Adrenal gland (tissue), 12 donors: ENCODE results near the gene CAMK2N2. TPM values are rescaled to one million over a fixed set of nuclear protein-coding genes. Genes with fewer than 3 reads are reported as not detected.

Source experiments
- DNase-seq, 7 donors: peaks; one replicate each; pipeline ENCODE4 v3.0.0-alpha.2; 2019 to 2020
- H3K27ac ChIP-seq, 5 donors: fragments of 200-600 bp; sonication (generic) in 4 of 5; 1 replicate in 3 of 5; 2 replicates in 2 of 5; pipeline versions ENCODE4 v1.5.1 to v1.8.0; 2016 to 2020; ENCODE audit warnings: mild to moderate bottlenecking in 1 of 5
- H3K27me3 ChIP-seq: fragments of 200-600 bp; 2 replicates; pipeline ENCODE4 v1.8.0; 2021
- H3K36me3 ChIP-seq, 2 donors: fragments of 200-600 bp; replicated peaks in 1 of 2; 1 replicate in 1 of 2; 2 replicates in 1 of 2; pipeline versions ENCODE4 v1.5.1 to v1.8.0; 2018 to 2022
- H3K4me1 ChIP-seq, 2 donors: fragments of 200-600 bp; replicated peaks in 1 of 2; 1 replicate in 1 of 2; 2 replicates in 1 of 2; pipeline versions ENCODE4 v1.5.1 to v1.8.0; 2018 to 2021
- H3K4me3 ChIP-seq, 4 donors: fragments of 200-600 bp; sonication (generic) in 3 of 4; one replicate each; pipeline ENCODE4 v1.5.1; 2016 to 2018
- H3K9me3 ChIP-seq, 3 donors: fragments of 200-600 bp; sonication (generic) in 1 of 3; replicated peaks in 1 of 3; 1 replicate in 2 of 3; 2 replicates in 1 of 3; pipeline versions ENCODE4 v1.5.1 to v1.8.0; 2016 to 2021
- POLR2A ChIP-seq, 2 donors: fragments of 450-650 bp; IDR thresholded peaks; one replicate each; pipeline ENCODE4 v1.6.1; 2017; ENCODE audit warnings: antibody characterized with exemption in 2 of 2, mild to moderate bottlenecking in 2 of 2, moderate library complexity in 1 of 2
- WGBS, 4 donors: extraction: QIAGEN DNeasy Blood & Tissue Kit in 2 of 4; methylation state at CpG; one replicate each; pipeline versions ENCODE4 v1.1.5 to v1.1.7; 2013 to 2017; 5-methylcytosine and 5-hydroxymethylcytosine counted together
- intact Hi-C, 2 donors: fragments of 100-400 bp; cut with DNase I; formaldehyde crosslinking; loops; one replicate each; pipeline versions ENCODE4 v1.14.1 to v1.15.0; 2022 to 2023
- microRNA counts, 2 donors: library from miRNA; unstranded; fragments of <30 nt; microRNA quantifications; one replicate each; lab custom pipeline; 2016
- microRNA-seq, 3 donors: library from miRNA; unstranded; fragments of <30 nt; microRNA quantifications; one replicate each; pipeline ENCODE4, GENCODE V29; 2017 to 2020
- polyA plus RNA-seq, 3 donors: library from polyadenylated mRNA; stranded (reverse); fragments of 200-250 nt in 2 of 3; fragments of 350-450 nt in 1 of 3; fragmentation: Illumina TruSeq in 1 of 3; extraction: RNeasy Lipid Tissue Mini Kit (QIAGEN cat#74804) in 1 of 3; gene quantifications; one replicate each; pipeline ENCODE4 v1.2.3, GENCODE V29; 2013 to 2014
- small RNA-seq, 2 donors: library from RNA; depleted of rRNA; stranded (forward); fragments of <200 nt; gene quantifications; one replicate each; pipeline ENCODE3, GENCODE V24; 2016
- total RNA-seq, 9 donors: library from RNA; depleted of rRNA in 4 of 9; stranded (reverse); fragments of >200 nt in 4 of 9; fragments of 120-200 nt in 1 of 9; fragmentation: NEBNext Ultra II Directional in 1 of 9; extraction: Animal tissue kit (Norgen Biotek cat#: 25700) in 1 of 9; gene quantifications; one replicate each; pipeline versions ENCODE4 v1.1.0 to v1.2.4, GENCODE V29; 2013 to 2023
- TF ChIP-seq, protein P1 (sequence below), 6 experiments: fragments of 450-650 bp in 4 of 6; fragments of 200-600 bp in 2 of 6; sonication (generic) in 1 of 6; IDR thresholded peaks; 1 replicate in 5 of 6; 2 replicates in 1 of 6; pipeline versions ENCODE4 v1.5.1 to v1.8.0; 2016 to 2021; ENCODE audit warnings: antibody characterized with exemption in 6 of 6, mild to moderate bottlenecking in 2 of 6, moderate library complexity in 1 of 6
- donor health status: healthy with polysubstance abuse.
- donor health status: Bipolar disorder and iron deficiency.
- donor health status: DM: yes; HTN: yes; CAD: no.
- donor health status: DM: no; HTN: no; CAD: no.
- donor health status: DM: no; HTN: no; CAD: no.
- donor health status: DM: yes; HTN: yes; CAD: no.

CAMK2N2 gene
- total and polyA plus RNA-seq, 12 donors: 0.47 to 39.3 (median 7.2) TPM; not detected in 2

GRCh38 chr3:184218814-184219213 lies 42.5 kb downstream of the CAMK2N2 start:
- 67 to 84% (median 77%) methylated on average over 4 of the region's 4 CpGs for WGBS, 4 donors
- Histone ChIP-seq H3K4me1 (no peaks in the 10 kb centered on the region), H3K27me3 (no peaks in the 10 kb centered on the region), H3K4me3 (no peak overlapping the region), H3K9me3 (no peaks in the 10 kb centered on the region), H3K36me3 (no peaks in the 10 kb centered on the region), H3K27ac (no peak overlapping the region)
- intact Hi-C loops: no loop called here
- DNase-seq: no peak
- TF ChIP-seq, protein P1, sequence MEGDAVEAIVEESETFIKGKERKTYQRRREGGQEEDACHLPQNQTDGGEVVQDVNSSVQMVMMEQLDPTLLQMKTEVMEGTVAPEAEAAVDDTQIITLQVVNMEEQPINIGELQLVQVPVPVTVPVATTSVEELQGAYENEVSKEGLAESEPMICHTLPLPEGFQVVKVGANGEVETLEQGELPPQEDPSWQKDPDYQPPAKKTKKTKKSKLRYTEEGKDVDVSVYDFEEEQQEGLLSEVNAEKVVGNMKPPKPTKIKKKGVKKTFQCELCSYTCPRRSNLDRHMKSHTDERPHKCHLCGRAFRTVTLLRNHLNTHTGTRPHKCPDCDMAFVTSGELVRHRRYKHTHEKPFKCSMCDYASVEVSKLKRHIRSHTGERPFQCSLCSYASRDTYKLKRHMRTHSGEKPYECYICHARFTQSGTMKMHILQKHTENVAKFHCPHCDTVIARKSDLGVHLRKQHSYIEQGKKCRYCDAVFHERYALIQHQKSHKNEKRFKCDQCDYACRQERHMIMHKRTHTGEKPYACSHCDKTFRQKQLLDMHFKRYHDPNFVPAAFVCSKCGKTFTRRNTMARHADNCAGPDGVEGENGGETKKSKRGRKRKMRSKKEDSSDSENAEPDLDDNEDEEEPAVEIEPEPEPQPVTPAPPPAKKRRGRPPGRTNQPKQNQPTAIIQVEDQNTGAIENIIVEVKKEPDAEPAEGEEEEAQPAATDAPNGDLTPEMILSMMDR (IDR thresholded peaks at IDR 0.05): no peak
- no peak for TF ChIP-seq POLR2A (IDR thresholded peaks at IDR 0.05)

DNA sequence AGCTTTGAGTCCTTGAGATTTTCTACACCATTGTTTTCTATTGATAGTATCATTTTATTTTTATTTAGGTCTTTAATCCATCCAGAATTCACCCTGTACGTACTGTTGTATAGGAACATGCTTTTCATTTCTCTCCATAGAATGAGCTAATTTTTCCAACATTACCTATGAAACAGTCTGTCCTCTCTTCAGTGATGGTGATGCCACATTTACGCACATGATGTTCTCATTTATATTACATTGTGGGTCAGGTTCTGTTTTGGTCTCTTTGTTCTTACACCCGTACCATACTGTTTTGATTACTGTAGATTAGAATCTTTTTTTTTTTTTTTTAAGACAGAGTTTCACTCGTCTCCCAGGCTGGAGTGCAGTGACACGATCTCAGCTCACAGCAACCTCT lies 49.6 kb downstream of the CAMK2N2 start:
- Histone ChIP-seq H3K27me3 (no peaks in the 10 kb centered on the region), H3K27ac (peak overlapping the region in 1 of 5 donors; percentile 74), H3K4me1 (peaks cover 9 to 28% of the 10 kb centered on the region in 2 donors), H3K9me3 (no peaks in the 10 kb centered on the region), H3K4me3 (no peak overlapping the region), H3K36me3 (no peaks in the 10 kb centered on the region)
- intact Hi-C loops: no loop called here
- DNase-seq: no peak
- 57 to 70% (median 64%) methylated on average over 5 of the region's 5 CpGs for WGBS, 4 donors
- TF ChIP-seq POLR2A (IDR thresholded peaks at IDR 0.05): no peak
- TF ChIP-seq, protein P1 (IDR thresholded peaks at IDR 0.05): no peak

DNA sequence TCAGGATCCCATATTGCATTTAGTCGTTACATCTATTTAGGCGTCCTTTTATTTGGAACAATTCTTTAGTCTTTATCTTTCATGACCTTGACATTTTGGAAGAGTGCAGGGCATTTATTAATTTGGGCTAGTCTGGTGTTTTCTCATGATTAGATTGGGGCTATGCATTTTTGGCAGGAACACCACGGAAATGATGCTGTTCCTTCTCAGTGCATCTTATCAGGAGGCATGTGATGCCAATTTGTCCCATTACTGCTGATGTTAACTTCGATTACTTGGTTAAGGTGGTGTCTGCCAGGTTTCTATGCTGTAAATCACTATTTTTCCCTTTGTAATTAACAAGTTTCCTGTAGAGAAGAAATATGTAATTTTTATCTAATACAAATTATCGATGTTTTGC lies 50.1 kb downstream of the CAMK2N2 start:
- TF ChIP-seq, protein P1 (IDR thresholded peaks at IDR 0.05): no peak
- TF ChIP-seq POLR2A (IDR thresholded peaks at IDR 0.05): no peak

More for the DNA sequence above, 50.1 kb downstream of the CAMK2N2 start:
- H3K36me3 ChIP-seq: no peaks in the 10 kb centered on the region
- peaks cover 9 to 28% of the 10 kb centered on the region in 2 donors for H3K4me1 ChIP-seq
- peak overlapping the region in 1 of 5 donors; percentile 74 for H3K27ac ChIP-seq
- H3K4me3 ChIP-seq: no peak overlapping the region
- WGBS, 4 donors: 34 to 48% (median 37%) methylated on average over 5 of the region's 5 CpGs
- no peak for DNase-seq
- no peaks in the 10 kb centered on the region for H3K27me3 ChIP-seq
- intact Hi-C loops: no loop called here
- H3K9me3 ChIP-seq: no peaks in the 10 kb centered on the region

MicroRNAs encoded within 50 kb of the gene (microRNA counts, 767-probe panel; counts per million panel counts)
- microRNA hsa-miR-1224-3p (lab: Ali Mortazavi, UCI): 0 counts per million in 2 donors
- 0 counts per million in 2 donors for microRNA hsa-miR-1224-5p (lab: Ali Mortazavi, UCI)

Small RNA genes lying within 50 kb of the gene (microRNA-seq; reads per million reads assigned to microRNA genes)
- gene MIR1224: 197 to 629 (median 246) reads per million in 3 donors

Small RNA genes lying within 50 kb of the gene (small RNA-seq; reads per million reads assigned to genes)
- gene MIR1224: 14.5 to 15.7 reads per million in 2 donors

Other genes starting within 250 kb of the CAMK2N2 start
- gene ABCC5, start 243.7 kb downstream of the CAMK2N2 start, total RNA-seq: 10 to 100 TPM; 11.4 to 45.3 (median 24.8) TPM
- 10 to 100 TPM; 20.8 to 53.9 (median 33.2) TPM for gene ABCC5, start 243.7 kb downstream of the CAMK2N2 start, polyA plus RNA-seq
- gene HTR3D, start 229.8 kb downstream of the CAMK2N2 start, total RNA-seq: not detected
- not detected for gene HTR3D, start 229.8 kb downstream of the CAMK2N2 start, polyA plus RNA-seq
- gene HTR3C, start 208.5 kb downstream of the CAMK2N2 start, total RNA-seq: not detected
- gene HTR3C, start 208.5 kb downstream of the CAMK2N2 start, polyA plus RNA-seq: under 1 TPM in 1 of 3 donors, not detected in 2; 0.03 TPM
- gene HTR3E, start 164.5 kb downstream of the CAMK2N2 start, total RNA-seq: not detected
- gene HTR3E, start 164.5 kb downstream of the CAMK2N2 start, polyA plus RNA-seq: not detected
- gene EIF2B5, start 126.2 kb downstream of the CAMK2N2 start, total RNA-seq: 10 to 100 TPM; 19.1 to 50.8 (median 40.2) TPM
- 10 to 100 TPM; 45.9 to 56.1 (median 49.0) TPM for gene EIF2B5, start 126.2 kb downstream of the CAMK2N2 start, polyA plus RNA-seq
- 10 to 100 TPM; 34.1 to 94.1 (median 64.2) TPM for gene DVL3, start 106.2 kb downstream of the CAMK2N2 start, total RNA-seq
- gene DVL3, start 106.2 kb downstream of the CAMK2N2 start, polyA plus RNA-seq: 10 to 100 TPM; 45.8 to 92.9 (median 69.8) TPM
- 100 to 1,000 TPM; 305 to 700 (median 594) TPM for gene AP2M1, start 86.7 kb downstream of the CAMK2N2 start, total RNA-seq
- 100 to 1,000 TPM; 250 to 882 (median 362) TPM for gene AP2M1, start 86.7 kb downstream of the CAMK2N2 start, polyA plus RNA-seq
- 100 to 1,000 TPM in 8 of 9 donors, 10 to 100 TPM in 1; 93.6 to 292 (median 150) TPM for gene ABCF3, start 75.4 kb downstream of the CAMK2N2 start, total RNA-seq
- 100 to 1,000 TPM; 189 to 353 (median 289) TPM for gene ABCF3, start 75.4 kb downstream of the CAMK2N2 start, polyA plus RNA-seq
- 100 to 1,000 TPM in 3 of 9 donors, 10 to 100 TPM in 5, 1 to 10 TPM in 1; 1.1 to 140 (median 65.8) TPM for gene VWA5B2, start 32.0 kb downstream of the CAMK2N2 start, total RNA-seq
- 1,000 to 10,000 TPM in 1 of 3 donors, 100 to 1,000 TPM in 1, 10 to 100 TPM in 1; 29.8 to 1,120 (median 268) TPM for gene VWA5B2, start 32.0 kb downstream of the CAMK2N2 start, polyA plus RNA-seq
- 100 to 1,000 TPM in 1 of 9 donors, 10 to 100 TPM in 8; 27.7 to 107 (median 59.0) TPM for gene ALG3, start 12.6 kb downstream of the CAMK2N2 start, total RNA-seq
- 10 to 100 TPM; 32.8 to 71.4 (median 42.3) TPM for gene ALG3, start 12.6 kb downstream of the CAMK2N2 start, polyA plus RNA-seq
- gene EEF1AKMT4, start 11.9 kb downstream of the CAMK2N2 start, total RNA-seq: 1 to 10 TPM; 2.7 to 8.3 (median 4.3) TPM
- gene EEF1AKMT4, start 11.9 kb downstream of the CAMK2N2 start, polyA plus RNA-seq: 1 to 10 TPM; 1.8 to 6.6 (median 2.5) TPM
- 1 to 10 TPM in 3 of 9 donors, under 1 TPM in 2, not detected in 4; 0.27 to 9.3 (median 4.5) TPM for gene ECE2, start 14.5 kb upstream of the CAMK2N2 start, total RNA-seq
- 10 to 100 TPM in 1 of 3 donors, 1 to 10 TPM in 2; 3.0 to 15.2 (median 8.2) TPM for gene ECE2, start 14.5 kb upstream of the CAMK2N2 start, polyA plus RNA-seq
- 100 to 1,000 TPM; 190 to 392 (median 236) TPM for gene PSMD2, start 37.7 kb upstream of the CAMK2N2 start, total RNA-seq
- gene PSMD2, start 37.7 kb upstream of the CAMK2N2 start, polyA plus RNA-seq: 100 to 1,000 TPM in 1 of 3 donors, 10 to 100 TPM in 2; 65.1 to 412 (median 73.8) TPM
- 100 to 1,000 TPM; 231 to 600 (median 356) TPM for gene EIF4G1, start 53.1 kb upstream of the CAMK2N2 start, total RNA-seq
- gene EIF4G1, start 53.1 kb upstream of the CAMK2N2 start, polyA plus RNA-seq: 100 to 1,000 TPM; 248 to 411 (median 268) TPM
- 10 to 100 TPM; 13.9 to 42.4 (median 32.5) TPM for gene FAM131A, start 76.0 kb upstream of the CAMK2N2 start, total RNA-seq
- 10 to 100 TPM; 13.3 to 43.0 (median 39.4) TPM for gene FAM131A, start 76.0 kb upstream of the CAMK2N2 start, polyA plus RNA-seq
- 10 to 100 TPM in 5 of 9 donors, 1 to 10 TPM in 4; 7.5 to 24.4 (median 13.3) TPM for gene CLCN2, start 100.1 kb upstream of the CAMK2N2 start, total RNA-seq
- 10 to 100 TPM; 11.4 to 27.8 (median 22.3) TPM for gene CLCN2, start 100.1 kb upstream of the CAMK2N2 start, polyA plus RNA-seq
- gene POLR2H, start 100.2 kb upstream of the CAMK2N2 start, total RNA-seq: 100 to 1,000 TPM in 1 of 9 donors, 10 to 100 TPM in 8; 63.1 to 101 (median 71.2) TPM
- gene POLR2H, start 100.2 kb upstream of the CAMK2N2 start, polyA plus RNA-seq: 100 to 1,000 TPM in 2 of 3 donors, 10 to 100 TPM in 1; 87.7 to 199 (median 194) TPM
- 1 to 10 TPM in 3 of 9 donors, under 1 TPM in 3, not detected in 3; 0.11 to 5.3 (median 1.6) TPM for gene THPO, start 116.7 kb upstream of the CAMK2N2 start, total RNA-seq
- 1 to 10 TPM in 2 of 3 donors, under 1 TPM in 1; 0.82 to 4.4 (median 2.2) TPM for gene THPO, start 116.7 kb upstream of the CAMK2N2 start, polyA plus RNA-seq
- 100 to 1,000 TPM in 1 of 9 donors, 10 to 100 TPM in 6, 1 to 10 TPM in 2; 1.1 to 101 (median 23.7) TPM for gene CHRD, start 118.5 kb upstream of the CAMK2N2 start, total RNA-seq
- gene CHRD, start 118.5 kb upstream of the CAMK2N2 start, polyA plus RNA-seq: 10 to 100 TPM in 2 of 3 donors, 1 to 10 TPM in 1; 1.9 to 51.0 (median 41.2) TPM